Astrocyte (in vitro differentiated cells and primary cell): ENCODE results near the gene GPR158. TPM values are rescaled to one million over a fixed set of nuclear protein-coding genes. Genes with fewer than 3 reads are reported as not detected.

Experiments
- DNase-seq: peaks from one replicate; pipeline ENCODE4 v3.0.0-alpha.2; 2010; ENCODE audit warnings: low read depth
- FAIRE-seq: peaks from 2 replicates; lab custom pipeline; 2011; peaks lifted over from hg19 to GRCh38; lab: Jason Lieb, UNC
- H2AFZ ChIP-seq: 2 replicates; pipeline ENCODE4 v1.6.0; 2012; ENCODE audit warnings: low read depth, low read length, inconsistent platforms
- H3K27ac ChIP-seq: 2 replicates; pipeline ENCODE4 v1.5.1; 2011; ENCODE audit warnings: low read depth, low read length, inconsistent platforms
- H3K27me3 ChIP-seq: 2 replicates; pipeline ENCODE4 v1.6.0; 2011; ENCODE audit warnings: low read length, inconsistent platforms; ENCODE audit not compliant: insufficient read depth
- H3K36me3 ChIP-seq: 2 replicates; pipeline ENCODE4 v1.5.1; 2011; ENCODE audit warnings: low read length, inconsistent platforms; ENCODE audit not compliant: insufficient read depth
- H3K4me1 ChIP-seq: 2 replicates; pipeline ENCODE4 v1.5.1; 2011; ENCODE audit warnings: low read length, inconsistent platforms; ENCODE audit not compliant: insufficient read depth
- H3K4me2 ChIP-seq: 2 replicates; pipeline ENCODE4 v1.6.0; 2012; ENCODE audit warnings: low read length, inconsistent platforms
- H3K4me3 ChIP-seq: 2 replicates; pipeline ENCODE4 v1.5.1; 2011; ENCODE audit warnings: low read depth, mild to moderate bottlenecking, low read length, inconsistent platforms; ENCODE audit not compliant: insufficient read depth
- H3K79me2 ChIP-seq: 2 replicates; pipeline ENCODE4 v1.6.0; 2012; ENCODE audit warnings: mild to moderate bottlenecking, low read length, inconsistent platforms; ENCODE audit not compliant: insufficient read depth
- H3K9ac ChIP-seq: 2 replicates; pipeline ENCODE4 v1.6.0; 2012; ENCODE audit warnings: mild to moderate bottlenecking, low read length, inconsistent platforms
- H3K9me3 ChIP-seq: 2 replicates; pipeline ENCODE4 v1.5.1; 2012; ENCODE audit warnings: low read depth, mild to moderate bottlenecking, low read length, inconsistent platforms; ENCODE audit not compliant: insufficient read depth
- H4K20me1 ChIP-seq: 2 replicates; pipeline ENCODE4 v1.6.0; 2012; ENCODE audit warnings: low read length, inconsistent platforms; ENCODE audit not compliant: insufficient read depth
- H3K27ac Mint-ChIP-seq: one replicate; pipeline ENCODE4 v1.8.0; 2021; ENCODE audit warnings: mild to moderate bottlenecking, mixed read lengths; ENCODE audit not compliant: unreplicated experiment
- H3K27me3 Mint-ChIP-seq: one replicate; pipeline ENCODE4 v1.8.0; 2021; ENCODE audit warnings: low read depth, mixed read lengths; ENCODE audit not compliant: unreplicated experiment
- H3K36me3 Mint-ChIP-seq: one replicate; pipeline ENCODE4 v1.8.0; 2021; ENCODE audit warnings: low read depth, mixed read lengths; ENCODE audit not compliant: unreplicated experiment
- H3K4me1 Mint-ChIP-seq: one replicate; pipeline ENCODE4 v1.8.0; 2021; ENCODE audit warnings: low read depth, mixed read lengths; ENCODE audit not compliant: unreplicated experiment
- H3K4me3 Mint-ChIP-seq: one replicate; pipeline ENCODE4 v1.8.0; 2021; ENCODE audit warnings: mild to moderate bottlenecking, moderate library complexity, mixed read lengths; ENCODE audit not compliant: unreplicated experiment
- H3K9me3 Mint-ChIP-seq: one replicate; pipeline ENCODE4 v1.8.0; 2021; ENCODE audit warnings: mild to moderate bottlenecking, mixed read lengths; ENCODE audit not compliant: unreplicated experiment
- CTCF ChIP-seq: IDR thresholded peaks from 2 replicates; pipeline ENCODE4 v1.5.1; 2011; ENCODE audit warnings: low read depth, mild to moderate bottlenecking, inconsistent platforms, low read length, moderate library complexity; ENCODE audit not compliant: insufficient read depth
- EZH2 ChIP-seq: IDR thresholded peaks from 2 replicates; pipeline ENCODE4 v1.6.1; 2012; ENCODE audit warnings: mild to moderate bottlenecking, low read length, inconsistent platforms; ENCODE audit not compliant: insufficient read depth
- total RNA-seq: library from RNA; stranded (reverse); gene quantifications from 2 replicates; pipeline ENCODE4 v1.2.1, GENCODE V29; 2021

Gene GPR158
- total RNA-seq, 1 donor from 2014 or later = 0.27 TPM

DNA sequence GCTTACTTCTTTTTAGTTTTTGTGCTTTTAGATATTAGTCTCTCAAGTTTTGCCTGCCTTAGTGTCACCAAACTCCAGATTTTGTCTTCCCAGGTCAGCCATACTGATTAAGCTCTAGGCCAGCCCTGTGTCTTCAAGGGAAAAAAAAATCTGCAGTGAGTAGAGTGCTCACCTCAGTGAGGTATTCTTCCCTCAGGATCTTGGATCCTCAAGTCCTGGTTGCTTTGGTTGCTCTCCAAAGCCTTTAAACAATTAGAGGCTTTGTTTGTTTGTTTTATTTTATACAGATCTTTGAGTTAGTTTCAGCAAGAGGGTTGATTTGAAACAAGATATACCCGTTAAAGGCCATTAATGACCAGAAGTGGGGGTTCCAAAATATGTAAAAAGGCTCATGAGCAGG is 165.2 kb downstream of the GPR158 start:
- Mint-ChIP-seq H3K9me3 (peaks cover 2% of the 10 kb centered on the region), H3K4me1 (no peaks in the 10 kb centered on the region), H3K27ac (no peak overlapping the region), H3K27me3 (no peaks in the 10 kb centered on the region), H3K36me3 (no peaks in the 10 kb centered on the region), H3K4me3 (no peak overlapping the region)
- H3K36me3 ChIP-seq = no peaks in the 10 kb centered on the region
- no peak for DNase-seq
- TF ChIP-seq CTCF = no peak
- TF ChIP-seq EZH2 = no peak
- H3K27me3 ChIP-seq = no peaks in the 10 kb centered on the region
- H3K4me1 ChIP-seq = no peaks in the 10 kb centered on the region
- no peak for FAIRE-seq
- no peak overlapping the region for H3K4me2 ChIP-seq
- H3K9me3 ChIP-seq = no peaks in the 10 kb centered on the region
- H3K79me2 ChIP-seq = no peaks in the 10 kb centered on the region
- H3K27ac ChIP-seq = no peak overlapping the region
- H2AFZ ChIP-seq = no peak overlapping the region
- H3K9ac ChIP-seq = no peak overlapping the region
- no peaks in the 10 kb centered on the region for H4K20me1 ChIP-seq
- no peak overlapping the region for H3K4me3 ChIP-seq

- TF ChIP-seq EZH2 = no peak
- TF ChIP-seq CTCF = no peak
- no peaks in the 10 kb centered on the region for H3K36me3 ChIP-seq
- DNase-seq (no peak), FAIRE-seq (no peak)
- Mint-ChIP-seq H3K9me3 (peaks cover 3% of the 10 kb centered on the region), H3K27ac (no peak overlapping the region), H3K36me3 (no peaks in the 10 kb centered on the region), H3K4me1 (no peaks in the 10 kb centered on the region), H3K4me3 (no peak overlapping the region), H3K27me3 (no peaks in the 10 kb centered on the region)
- H3K79me2 ChIP-seq = no peaks in the 10 kb centered on the region
- H2AFZ ChIP-seq = no peak overlapping the region
- H4K20me1 ChIP-seq = no peaks in the 10 kb centered on the region
- H3K4me3 ChIP-seq = no peak overlapping the region
- H3K9ac ChIP-seq = no peak overlapping the region
- H3K27ac ChIP-seq = no peak overlapping the region
- no peaks in the 10 kb centered on the region for H3K4me1 ChIP-seq
- no peaks in the 10 kb centered on the region for H3K9me3 ChIP-seq
- H3K4me2 ChIP-seq = no peak overlapping the region
- H3K27me3 ChIP-seq = no peaks in the 10 kb centered on the region
These were observed 174.7 kb downstream of the GPR158 start for GRCh38 chr10:25349520-25349919.

DNA sequence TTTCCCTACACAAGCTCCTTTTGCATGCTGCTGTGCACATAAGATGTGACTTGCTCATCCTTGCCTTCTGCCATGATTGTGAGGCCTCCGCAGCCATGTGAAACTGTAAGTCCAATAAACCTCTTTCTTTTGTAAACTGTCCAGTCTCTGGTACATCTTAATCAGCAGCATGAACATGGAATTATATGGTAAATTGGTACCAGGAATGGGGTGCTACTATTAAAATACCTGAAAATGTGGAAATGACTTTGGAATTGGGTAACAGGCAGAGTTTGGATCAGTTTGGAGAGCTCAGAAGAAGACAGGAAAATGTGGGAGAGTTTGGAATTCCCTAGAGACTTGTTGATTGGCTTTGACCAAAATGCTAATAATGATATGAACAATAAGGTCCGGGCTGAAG is 181.8 kb downstream of the GPR158 start:
- H2AFZ ChIP-seq = no peak overlapping the region
- H3K9me3 ChIP-seq = peaks cover 9% of the 10 kb centered on the region
- H3K4me2 ChIP-seq = no peak overlapping the region
- H3K4me3 ChIP-seq = no peak overlapping the region
- H4K20me1 ChIP-seq = no peaks in the 10 kb centered on the region
- H3K27ac Mint-ChIP-seq = no peak overlapping the region
- no peaks in the 10 kb centered on the region for H3K27me3 ChIP-seq
- no peaks in the 10 kb centered on the region for H3K36me3 Mint-ChIP-seq
- TF ChIP-seq EZH2 (no peak), CTCF (no peak)
- no peak overlapping the region for H3K4me3 Mint-ChIP-seq
- H3K27ac ChIP-seq = no peak overlapping the region
- no peaks in the 10 kb centered on the region for H3K4me1 Mint-ChIP-seq
- peaks cover 21% of the 10 kb centered on the region for H3K9me3 Mint-ChIP-seq
- no peak for FAIRE-seq
- no peaks in the 10 kb centered on the region for H3K27me3 Mint-ChIP-seq
- no peaks in the 10 kb centered on the region for H3K4me1 ChIP-seq
- no peak overlapping the region for H3K9ac ChIP-seq
- no peaks in the 10 kb centered on the region for H3K79me2 ChIP-seq
- no peak for DNase-seq
- H3K36me3 ChIP-seq = no peaks in the 10 kb centered on the region
